Suppressor macrophage (primary cell): ENCODE data around the gene ATN1.

Source experiments
- DNase-seq, 4 experiments: peaks; one replicate each; pipeline ENCODE4 v3.0.0-alpha.2; 2020 to 2022

The ATN1 gene

GRCh38 chr12:6975297-6976032 lies 47.7 kb downstream of the ATN1 start:
- no peak for DNase-seq

GRCh38 chr12:6977653-6978052 lies 49.9 kb downstream of the ATN1 start:
- DNase-seq: no peak

GRCh38 chr12:6978188-6978587 lies 50.4 kb downstream of the ATN1 start:
- DNase-seq: no peak

- DNase-seq: no peak
These were observed 50.9 kb downstream of the ATN1 start for GRCh38 chr12:6978611-6979011.

- DNase-seq: no peak
These were observed 51.3 kb downstream of the ATN1 start for GRCh38 chr12:6979021-6979420.

- DNase-seq: no peak
These were observed 51.7 kb downstream of the ATN1 start for GRCh38 chr12:6979453-6979852.

- DNase-seq: no peak
These were observed 52.3 kb downstream of the ATN1 start for GRCh38 chr12:6980075-6980474.

- DNase-seq: no peak
These were observed 53.0 kb downstream of the ATN1 start for GRCh38 chr12:6980740-6981139.

- DNase-seq: no peak
These were observed 53.6 kb downstream of the ATN1 start for GRCh38 chr12:6981152-6982052.

GRCh38 chr12:6982532-6982931 lies 54.8 kb downstream of the ATN1 start:
- no peak for DNase-seq

GRCh38 chr12:6987956-6988553 lies 60.3 kb downstream of the ATN1 start:
- DNase-seq: no peak
